Stimulated activated CD4-positive, alpha-beta T cell treated with anti-CD3 and anti-CD28 coated beads, Interleukin-4, amount 100 ng/mL, for 48 hours (primary cell): ENCODE measurements around the gene PCBP4.

Experiments
- DNase-seq, 2 donors: peaks; one replicate each; pipeline ENCODE4 v3.0.0-alpha.2; 2020; ENCODE audit warnings: low read depth in 2 of 2

The PCBP4 gene

GRCh38 chr3:51967384-51968169 lies at the start of gene PCBP4:
TSS of gene PCBP4 (minus strand) at chr3:51967454. CDS start at chr3:51961240, 6,214 bp downstream.
- no peak for DNase-seq

- DNase-seq = no peak
Observed at GRCh38 chr3:52015438-52016228, 48.4 kb upstream of the PCBP4 start.

DNA sequence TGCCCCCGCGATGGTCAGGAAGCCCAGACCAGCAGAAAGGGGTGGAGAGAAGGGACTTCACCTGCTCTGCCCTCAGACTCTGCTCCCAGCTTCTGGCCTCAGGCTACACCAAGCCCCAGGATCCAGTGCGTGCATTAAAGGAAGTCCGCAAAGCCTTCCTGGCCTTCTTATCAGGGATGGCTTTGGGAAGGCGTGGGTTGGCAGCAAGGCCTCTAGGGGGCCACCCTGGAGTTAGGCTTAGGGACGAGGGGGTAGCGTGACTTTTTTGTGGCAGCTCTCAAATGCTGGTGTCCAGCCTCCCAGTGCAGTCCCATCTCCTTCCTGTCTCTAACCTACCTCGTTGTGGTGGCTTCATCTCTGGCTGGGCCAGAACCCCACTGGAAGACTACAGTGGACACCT lies 47.4 kb upstream of the PCBP4 start:
- DNase-seq = no peak

GRCh38 chr3:52013802-52014598 lies 46.7 kb upstream of the PCBP4 start:
- no peak for DNase-seq

DNA sequence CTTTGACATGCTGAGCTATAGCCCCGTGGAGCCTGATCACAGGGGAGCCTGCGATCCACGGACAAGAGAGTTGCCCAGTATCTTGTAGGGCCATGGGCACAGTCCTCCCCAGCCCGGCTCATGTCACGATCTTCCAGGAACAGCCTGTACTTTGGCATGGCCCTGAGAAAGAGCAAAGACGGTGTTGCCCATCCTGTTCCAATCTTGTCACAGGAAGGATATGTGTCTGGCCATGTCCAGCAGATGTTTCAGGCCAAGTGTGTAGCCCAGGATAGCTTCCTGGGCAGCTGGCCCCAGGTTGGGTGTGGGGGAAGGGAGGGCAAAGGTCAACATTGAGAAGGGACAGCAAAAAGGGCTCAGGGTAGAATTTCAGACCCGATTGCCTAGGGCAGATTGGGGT lies 45.4 kb upstream of the PCBP4 start:
- DNase-seq = no peak

GRCh38 chr3:52010431-52010830 lies 43.2 kb upstream of the PCBP4 start:
- DNase-seq = no peak

- no peak for DNase-seq
Observed at GRCh38 chr3:52007291-52007690, 40.0 kb upstream of the PCBP4 start.

GRCh38 chr3:52006820-52007133 lies 39.5 kb upstream of the PCBP4 start:
- no peak for DNase-seq

- no peak for DNase-seq
Observed at GRCh38 chr3:52006017-52006819, 39.0 kb upstream of the PCBP4 start.

DNA sequence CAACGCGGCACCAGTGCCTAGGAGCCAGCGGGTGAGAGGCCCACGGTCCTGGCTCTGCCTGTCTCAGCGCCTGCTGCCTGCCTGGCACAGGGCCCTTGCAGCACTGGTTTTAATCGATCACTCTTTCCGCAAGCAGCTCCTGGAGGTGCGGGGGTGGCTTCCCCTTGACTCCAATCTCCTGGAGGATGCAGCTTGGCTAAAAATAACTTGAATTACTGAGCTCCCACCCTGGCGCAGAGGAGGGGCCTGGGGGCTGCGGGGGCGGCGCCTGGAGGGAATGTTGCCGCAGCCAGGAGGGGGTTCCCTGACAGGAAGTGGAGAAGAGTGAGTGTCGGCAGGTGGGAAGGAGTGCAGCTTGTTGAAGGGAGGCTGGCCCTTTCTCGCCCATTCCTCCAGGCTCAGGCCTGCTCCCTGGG lies 38.3 kb upstream of the PCBP4 start:
- no peak for DNase-seq

DNA sequence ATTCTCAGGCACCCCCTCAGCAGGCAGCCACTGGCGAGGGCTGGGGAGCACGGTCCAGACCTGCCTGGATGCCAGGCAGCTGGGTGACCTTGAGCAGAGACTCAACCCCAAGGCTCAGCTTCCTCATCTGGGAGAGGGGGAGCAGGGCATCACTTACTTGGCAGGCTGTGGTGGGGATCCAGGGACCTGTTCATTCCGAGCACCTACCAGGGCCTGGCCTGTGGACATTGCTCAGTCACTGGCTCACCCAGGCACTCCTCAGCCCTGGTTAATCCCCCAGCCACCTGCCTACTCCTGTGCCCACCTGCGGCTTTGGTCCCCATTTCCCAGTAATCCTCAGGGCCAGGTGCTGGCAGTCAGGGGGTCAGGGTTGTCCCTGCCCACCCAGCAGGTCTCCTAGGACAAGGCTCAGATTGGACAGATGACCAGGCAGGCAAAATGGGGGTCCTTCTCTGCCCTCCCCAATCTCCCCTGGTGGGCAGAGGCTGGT lies 37.7 kb upstream of the PCBP4 start:
- DNase-seq = no peak

DNA sequence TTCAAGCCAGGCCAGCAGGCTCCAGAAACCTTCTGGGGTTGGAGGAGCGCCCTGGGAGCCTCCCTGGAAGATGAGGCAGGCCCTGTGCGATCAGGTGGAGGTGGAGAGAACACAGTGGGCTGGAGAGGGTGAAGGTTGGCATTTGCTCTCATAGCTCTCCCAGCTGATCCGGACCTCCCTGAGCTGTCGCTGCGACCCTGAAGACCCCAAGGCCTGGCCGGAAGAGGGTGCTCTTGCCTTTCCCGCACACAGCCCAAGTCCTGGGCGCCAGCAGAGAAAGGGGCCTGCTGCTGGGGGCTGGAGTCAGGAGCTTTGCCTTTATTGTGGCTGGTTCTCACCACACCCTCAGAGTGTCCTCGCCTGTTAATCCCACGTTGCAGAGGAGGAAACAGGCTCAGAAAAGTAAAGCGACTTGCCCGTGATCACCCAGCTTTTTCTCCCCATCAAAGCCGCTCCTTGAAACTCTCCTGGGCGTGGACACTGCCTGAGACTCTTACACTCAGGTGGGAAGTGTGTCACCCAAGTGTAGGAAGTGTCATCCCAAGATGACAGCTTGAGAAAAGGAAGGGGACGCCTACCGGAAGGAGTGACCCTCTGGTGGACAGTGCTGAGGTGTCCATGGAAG lies 37.0 kb upstream of the PCBP4 start:
- no peak for DNase-seq

DNA sequence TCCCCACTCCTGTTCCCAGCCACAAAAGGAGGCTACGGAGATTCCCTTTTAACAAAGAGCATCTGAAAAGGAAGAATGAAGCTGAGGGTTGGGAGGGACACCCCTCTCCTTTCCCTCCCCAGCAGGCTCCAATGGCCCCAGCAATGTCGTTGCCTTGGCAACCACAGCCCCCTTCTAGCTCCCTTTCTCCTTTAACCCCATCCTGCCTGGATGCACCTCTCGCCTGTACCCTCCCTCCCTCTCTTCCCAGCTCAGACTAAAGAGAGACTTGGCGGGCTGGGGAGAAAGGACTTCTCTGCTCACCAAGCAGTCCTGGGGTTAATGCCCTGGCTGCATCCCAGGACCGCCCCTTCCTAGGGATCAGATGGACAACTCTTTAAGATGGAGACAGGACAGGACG lies 35.5 kb upstream of the PCBP4 start:
- no peak for DNase-seq

DNA sequence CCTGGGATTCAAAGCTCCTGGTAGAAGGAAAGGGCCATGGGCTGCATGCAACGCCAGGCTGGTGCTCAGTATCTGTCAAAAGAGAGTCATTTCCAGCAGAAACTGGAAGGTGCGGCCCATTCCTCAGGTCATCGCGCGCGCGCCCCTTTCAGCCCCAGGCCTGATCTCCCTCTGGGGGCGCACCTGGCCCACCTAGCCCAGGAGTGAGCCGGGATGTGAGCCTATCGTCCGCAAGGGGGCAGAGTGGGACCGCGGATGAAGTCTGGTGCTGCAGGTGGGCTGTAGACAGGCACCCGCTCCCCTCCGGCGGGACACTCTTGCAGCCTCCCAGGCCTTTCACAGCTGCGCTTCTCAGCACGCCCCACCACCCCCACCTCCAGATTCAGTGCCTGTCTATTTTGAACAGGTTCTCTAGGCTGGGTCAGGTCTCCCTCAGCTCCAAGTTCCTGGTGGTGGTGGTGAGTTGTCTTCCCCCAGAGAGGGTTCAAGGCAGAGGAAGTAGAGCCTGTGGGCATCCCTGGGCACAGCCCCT lies 34.3 kb upstream of the PCBP4 start:
- peak; percentile 77 to 79 for DNase-seq

DNA sequence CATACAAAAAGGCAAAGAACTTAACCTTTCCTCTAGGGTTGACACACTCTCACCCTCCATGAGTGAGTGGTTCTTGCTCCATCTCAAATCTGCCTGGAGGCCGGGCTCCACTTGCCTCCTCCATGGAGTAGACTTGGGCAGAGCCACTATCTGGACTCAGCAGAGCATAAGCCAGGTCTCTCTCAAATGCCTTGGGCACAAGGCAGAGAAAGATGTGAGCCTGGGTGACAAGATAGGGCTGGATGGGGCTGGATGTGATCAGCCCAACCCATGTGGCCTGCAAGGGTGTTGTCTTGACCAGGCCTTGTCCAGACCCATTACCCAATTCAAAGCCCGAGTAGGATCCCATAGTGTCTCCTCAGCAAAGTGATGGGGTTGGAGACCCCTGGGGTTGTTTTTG lies 32.6 kb upstream of the PCBP4 start:
- DNase-seq = no peak

GRCh38 chr3:51998774-51999173 lies 31.5 kb upstream of the PCBP4 start:
- DNase-seq = no peak

GRCh38 chr3:51997935-51998596 lies 30.8 kb upstream of the PCBP4 start:
- no peak for DNase-seq

GRCh38 chr3:51997172-51997571 lies 29.9 kb upstream of the PCBP4 start:
- DNase-seq = no peak

DNA sequence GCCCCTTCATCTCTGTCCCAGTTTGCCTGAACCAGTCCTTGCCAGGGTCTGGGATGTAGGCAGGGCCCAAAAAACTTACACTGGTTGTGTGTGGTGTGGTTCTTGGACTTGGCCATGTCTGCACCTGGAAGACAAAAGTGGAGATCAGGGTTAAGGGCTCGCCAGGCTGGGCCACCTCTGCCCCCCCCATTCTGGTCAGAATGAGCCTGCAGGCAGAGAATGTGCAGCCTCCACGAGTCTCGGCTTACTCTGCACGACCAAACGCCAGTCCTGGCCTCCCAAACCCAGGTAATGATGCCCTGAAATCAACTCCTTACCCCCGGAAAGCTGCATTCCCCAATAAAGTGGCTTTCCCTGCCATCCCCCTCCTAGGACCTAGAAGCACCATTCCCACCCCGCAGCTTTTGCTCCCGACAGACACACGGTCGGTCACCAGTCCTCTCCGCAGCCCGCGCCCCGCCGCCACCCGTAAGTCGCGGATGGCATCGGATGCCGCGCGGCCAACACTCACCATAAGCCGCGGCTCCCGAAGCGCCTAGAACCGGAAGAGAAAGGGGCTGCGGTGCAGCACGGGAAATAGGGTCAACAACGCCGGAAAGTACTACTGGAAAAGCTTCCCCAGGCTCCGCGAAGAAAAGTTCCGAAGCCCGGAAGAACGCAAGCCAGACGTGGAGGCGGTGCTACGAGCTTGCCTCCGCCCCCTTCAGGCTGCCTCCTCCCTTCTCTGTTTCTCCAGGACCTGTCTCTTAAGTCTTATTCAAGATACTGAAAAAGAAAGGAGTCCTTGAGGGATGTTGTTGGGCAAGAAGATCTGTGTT lies 28.3 kb upstream of the PCBP4 start, which contains the start of gene RPL29:
RPL29 (minus strand) TSS at position 550 of the 818 bp plus-strand sequence; CDS start at position 116, 434 bp downstream.
- DNase-seq = peak; percentile 84 to 87
